ENCODE data around the gene DCHS2.

The DCHS2 gene, protein sequence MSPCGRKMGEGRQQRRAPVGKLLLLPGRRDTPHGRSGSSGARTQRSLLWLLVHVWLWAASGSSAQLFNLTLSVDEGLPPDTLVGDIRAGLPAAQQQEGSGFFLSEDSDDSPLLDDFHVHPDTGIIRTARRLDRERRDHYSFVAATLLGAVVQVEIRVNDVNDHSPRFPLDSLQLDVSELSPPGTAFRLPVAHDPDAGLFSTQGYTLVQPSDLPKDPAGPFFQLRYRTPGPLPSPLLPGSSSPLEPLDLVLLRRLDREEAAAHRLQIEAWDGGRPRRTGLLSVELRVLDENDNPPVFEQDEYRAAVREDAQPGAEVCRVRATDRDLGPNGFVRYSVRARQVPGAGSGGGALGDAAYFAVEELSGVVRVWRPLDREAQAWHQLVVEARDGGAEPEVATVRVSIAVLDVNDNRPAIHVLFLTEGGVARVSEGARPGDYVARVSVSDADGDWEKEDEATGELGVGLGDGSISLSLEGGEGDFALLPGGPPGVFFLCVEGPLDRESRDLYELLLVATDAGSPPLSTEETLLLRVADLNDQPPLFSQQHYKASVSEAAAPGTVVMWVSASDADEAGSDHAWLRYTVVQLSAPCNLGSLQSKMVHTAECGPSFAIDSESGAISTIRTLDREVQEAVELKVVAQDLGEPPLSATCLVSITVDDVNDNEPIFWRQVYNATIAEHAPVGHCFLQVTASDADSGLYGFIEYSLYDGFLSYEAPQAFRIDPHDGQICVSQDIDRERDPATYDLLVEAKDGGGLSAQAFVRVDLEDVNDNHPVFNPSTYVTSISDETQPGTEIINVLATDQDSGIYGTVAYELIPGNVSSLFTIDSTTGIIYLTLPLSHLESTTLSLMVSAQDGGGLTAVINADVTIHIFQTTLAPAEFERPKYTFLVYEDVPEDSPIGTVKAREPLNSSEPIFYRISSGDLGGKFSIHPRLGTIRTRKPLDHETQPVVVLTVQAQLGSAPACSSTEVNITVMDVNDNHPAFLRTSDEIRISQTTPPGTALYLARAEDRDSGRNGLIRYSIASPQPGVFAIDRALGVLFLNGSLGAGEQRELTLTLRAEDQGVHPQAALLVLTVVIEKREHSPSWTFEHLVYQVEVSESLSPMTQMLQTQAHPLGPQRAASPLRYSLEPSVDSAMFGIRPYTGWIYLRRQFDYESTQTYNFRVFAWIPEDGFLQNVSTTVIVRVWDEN (N-terminal part only)

DNA sequence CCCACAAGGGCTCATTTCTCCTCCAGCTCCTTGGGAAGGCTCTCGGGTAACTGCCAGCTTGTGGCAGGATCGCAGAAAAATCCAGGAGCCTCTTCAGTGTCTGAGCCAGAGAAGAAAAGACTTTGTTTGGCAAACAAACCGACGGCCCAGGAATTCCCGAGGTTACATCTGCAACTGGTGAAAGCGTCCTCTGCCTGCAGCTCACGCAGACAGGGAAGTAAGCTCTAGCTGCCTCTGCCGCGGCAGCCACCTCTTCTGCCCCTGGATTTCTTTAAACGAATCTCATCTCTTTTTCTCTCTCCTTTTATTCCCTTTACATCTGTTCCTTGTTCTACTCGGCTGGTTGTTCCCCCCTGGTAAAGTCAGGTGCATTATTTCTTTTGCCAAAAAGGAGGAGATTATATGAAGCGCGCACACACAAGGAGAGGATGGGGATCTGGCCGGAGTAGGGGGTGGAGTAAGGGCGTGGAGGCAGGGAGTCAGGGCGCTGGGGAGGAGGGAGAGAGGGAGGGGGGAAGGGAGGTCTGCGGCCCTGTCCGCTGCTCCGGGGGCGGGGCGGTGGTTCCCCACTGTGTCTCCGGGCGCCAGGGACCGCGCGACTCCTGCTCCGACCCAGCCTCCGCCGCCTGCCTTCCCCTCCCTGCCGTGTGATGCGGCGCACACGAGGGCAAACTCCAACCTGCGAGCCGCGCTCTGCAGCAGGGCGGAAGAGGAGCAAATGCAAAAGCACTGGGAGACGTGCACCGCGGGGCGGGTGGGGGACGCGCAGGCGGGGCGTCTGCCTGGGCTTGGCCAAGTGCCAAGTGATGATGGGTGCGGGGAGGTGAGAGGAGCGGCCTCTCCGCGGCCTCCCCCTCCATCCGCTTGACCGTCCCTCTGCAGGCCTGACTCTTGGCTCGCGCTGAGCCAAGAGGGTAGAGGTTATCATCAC lies at the start of gene DCHS2:
Gene DCHS2 (minus strand): TSS at position 459 of the 931 bp plus-strand sequence. CDS start 444 bp downstream, at position 15.
- DNase-seq = no peak

DNA sequence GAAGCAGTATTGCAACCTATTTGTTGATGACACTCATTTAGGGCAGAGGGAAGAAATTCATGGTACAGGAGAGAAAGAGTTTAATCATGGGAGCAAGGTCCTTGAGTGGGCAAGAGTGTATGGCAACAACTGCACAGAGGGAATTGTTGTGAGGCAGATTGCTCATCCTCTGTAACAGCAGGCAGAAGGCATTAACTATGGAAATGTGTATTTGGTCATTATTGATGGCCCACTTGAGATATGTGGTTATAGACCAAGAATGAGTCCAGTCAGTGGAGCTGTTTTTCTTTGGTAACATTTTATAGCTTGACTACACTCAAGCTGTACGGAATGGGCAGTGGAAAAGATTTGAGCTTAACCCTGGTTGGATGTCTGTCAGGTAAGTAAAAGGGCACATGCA lies 42.7 kb upstream of the DCHS2 start:
- no peak for DNase-seq

DNA sequence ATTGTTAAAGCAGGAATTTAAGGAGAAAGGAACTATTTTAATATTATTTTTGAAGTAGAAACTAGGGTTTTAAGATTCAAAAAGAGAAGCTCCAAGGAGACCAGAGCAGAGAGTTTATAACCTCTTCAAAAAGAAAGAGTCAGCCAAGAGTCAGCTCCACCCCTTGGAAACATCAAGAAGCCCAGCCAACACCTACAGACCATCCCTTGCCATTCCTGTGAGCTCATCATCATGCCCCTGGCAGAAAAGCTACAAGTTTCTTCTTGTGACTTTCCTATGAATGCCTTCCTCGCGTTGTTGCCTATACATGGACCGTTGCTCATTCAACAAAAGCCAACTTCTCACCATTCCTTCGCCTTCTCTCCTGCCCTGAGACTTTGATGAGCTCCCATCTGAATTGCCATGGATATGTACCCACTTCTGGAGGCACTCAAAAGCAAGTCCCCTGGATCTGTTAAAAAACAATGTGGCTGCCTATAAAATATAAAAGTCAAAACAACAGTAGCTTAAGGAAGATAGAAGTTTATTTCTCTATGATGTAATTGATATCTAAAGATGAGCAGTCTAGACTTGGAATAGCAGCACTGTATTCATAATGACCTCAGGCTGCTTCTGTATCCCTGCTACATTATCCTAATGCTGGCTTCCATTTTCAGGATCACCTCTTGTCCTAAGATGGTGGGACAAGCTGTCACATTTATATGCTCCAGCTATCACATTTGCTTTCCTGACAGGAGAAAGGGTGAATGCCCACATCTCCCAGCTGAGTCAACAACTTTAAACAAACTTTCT lies 38.3 kb upstream of the DCHS2 start:
- no peak for DNase-seq

DNA sequence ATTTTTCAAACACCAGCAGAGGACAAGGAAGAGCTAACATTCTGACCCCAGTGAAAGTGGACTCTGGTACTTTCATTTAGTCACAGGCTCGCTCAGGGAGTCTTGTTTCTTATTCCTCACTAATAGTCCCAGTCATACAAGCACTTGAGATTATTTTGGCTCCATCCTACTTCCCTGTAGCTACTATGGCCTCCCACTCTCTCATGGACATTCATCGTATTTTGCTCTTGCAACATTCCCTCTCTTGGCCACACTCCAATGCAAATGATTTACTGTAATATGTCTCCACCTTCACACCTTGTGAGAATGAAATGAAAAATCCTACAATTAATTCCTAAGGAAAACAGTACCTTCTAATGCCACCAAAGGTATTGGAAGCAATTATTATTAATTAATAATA lies 37.3 kb upstream of the DCHS2 start:
- no peak for DNase-seq

DNA sequence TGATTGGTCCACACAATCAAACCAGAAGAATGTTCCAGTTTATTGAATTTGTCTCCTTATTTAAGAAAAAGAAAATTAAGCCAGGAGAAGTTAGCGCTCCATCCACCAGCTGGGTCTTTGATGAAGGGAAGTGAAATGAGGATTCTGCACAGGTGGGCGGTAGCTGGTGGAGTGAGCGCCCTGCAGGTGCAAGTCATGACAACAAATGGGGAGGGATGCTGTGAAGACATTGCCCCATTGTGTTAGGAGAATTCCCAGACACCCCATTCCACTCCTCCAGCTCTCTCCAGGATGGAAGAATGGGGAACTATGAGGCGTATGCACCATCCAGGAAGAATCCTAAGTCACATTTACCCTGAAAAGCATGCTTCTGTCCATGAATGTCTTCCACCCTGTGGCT lies 35.7 kb upstream of the DCHS2 start:
- DNase-seq = no peak

DNA sequence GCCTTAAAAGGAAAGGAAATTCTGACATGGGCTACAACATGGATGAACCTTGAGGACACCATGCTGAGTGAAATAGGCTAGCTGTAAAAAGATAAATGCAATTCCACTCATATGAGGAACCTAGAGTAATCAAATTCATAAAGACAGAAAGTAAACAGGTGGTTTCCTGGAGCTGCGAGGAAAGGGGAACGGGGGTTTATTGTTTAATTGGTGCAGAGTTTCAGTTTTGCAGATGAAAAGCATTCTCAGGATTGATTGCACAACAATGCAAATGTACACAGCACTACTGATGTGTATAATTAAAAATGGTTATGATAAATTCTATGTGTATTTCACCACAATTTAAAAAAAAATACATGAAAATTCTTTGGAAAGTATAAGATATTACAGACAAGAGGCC lies 34.6 kb upstream of the DCHS2 start:
- DNase-seq = peak; percentile 80

DNA sequence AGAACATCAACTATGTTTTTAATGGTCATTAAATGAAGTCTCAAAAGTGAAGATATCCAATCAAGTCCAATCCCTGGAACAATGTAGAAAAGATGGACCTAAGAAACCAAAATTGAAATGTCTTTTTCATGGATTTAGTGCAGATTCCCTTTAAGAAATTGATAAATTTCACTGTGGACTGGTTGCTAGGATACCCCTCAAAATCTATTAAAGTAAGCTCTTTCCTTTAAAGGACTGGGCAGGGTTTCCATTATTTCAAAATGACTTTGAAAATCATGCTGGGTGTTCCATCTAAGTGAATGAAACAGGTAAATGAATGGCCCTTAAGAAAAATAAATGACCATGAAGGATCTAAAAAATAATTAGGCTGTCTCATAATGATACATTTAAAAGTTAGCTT lies 30.0 kb upstream of the DCHS2 start:
- DNase-seq = no peak

DNA sequence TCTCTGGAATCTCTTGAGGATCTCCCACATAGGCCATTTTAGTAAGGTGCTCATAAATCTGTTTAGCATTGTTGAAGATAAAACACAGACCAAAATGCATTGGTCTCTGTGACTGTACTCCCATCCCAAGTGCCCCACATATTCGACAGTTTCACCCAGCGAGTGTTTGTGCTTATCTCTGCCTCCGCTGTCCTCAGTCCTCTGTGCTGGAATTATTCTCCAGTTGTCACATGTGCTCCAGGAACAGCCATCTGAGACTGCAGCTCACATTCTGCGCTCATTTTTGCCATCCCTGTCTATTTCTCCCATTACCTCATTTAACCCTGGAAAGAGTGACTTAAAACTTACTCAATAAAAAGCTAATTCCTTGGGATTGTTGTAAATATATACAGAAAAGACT lies 27.6 kb upstream of the DCHS2 start:
- DNase-seq = no peak

DNA sequence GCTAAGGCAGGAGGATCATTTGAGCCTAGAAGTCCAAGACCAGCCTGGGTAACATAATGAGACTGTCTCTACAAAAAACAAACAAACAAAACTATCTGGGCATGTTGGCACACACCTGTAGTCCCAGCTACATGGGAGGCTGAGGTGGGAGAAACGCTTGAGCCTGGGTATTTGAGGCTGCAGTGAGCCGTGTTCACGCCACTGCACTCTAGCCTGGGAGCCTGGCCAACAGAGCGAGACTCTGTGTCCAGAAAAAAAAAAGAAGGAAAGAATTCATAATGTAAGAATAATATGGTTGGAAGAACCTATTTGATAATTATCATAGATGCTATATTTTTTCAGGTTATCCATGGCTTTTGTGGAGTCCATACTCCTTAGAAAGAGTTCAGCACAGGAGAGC lies 26.0 kb upstream of the DCHS2 start:
- no peak for DNase-seq

DNA sequence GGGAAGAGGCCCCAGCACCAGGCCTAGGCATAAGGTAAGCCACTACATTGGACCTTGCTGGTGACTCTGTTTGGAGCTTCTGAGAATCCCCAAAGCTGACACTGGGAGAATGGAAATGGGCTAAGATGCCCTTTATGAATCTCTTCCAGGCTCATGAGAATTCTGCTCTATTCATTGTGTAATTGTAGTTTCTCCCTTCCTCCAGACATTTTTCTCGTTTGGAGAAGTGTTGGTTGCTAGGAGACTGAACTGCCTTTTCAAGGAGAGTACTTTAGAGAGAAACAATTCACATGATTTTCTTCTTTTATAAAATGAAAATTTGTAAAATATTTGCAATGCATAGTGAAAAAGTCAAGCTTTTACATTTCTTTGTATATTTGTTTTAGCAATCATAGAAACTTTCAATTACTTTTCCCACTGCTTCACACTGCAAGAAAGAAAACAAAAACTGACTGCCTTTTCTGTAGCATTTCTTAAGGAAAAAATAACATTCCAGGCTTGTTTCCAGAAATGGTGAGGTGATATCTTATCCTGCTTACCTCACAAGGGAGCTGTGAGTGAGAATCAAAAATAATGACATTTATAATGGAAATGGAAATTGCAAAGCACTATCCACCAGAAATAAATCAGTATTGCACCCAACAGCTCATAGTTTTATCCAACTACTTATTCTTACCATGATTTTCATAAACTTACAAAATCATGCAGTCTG lies 24.9 kb upstream of the DCHS2 start:
- no peak for DNase-seq

DNA sequence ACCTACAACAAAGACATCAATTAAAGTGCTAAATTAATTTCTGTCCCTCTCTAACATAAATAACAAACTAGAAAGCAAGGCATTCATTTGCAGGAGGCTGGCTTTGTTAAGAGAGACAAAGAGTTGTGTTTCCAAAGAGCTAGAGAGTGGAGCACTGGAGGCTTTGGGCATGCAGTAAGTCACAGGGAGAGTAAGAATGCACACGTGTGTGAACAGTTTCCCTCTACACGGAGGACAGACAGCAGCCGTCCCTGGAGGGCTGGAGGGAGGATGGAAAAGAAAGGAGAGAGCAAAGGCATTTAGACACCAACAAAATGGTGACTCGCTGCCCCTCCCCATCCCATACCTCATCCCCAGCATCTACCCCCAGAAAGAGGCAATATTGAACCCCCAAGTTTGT lies 20.4 kb upstream of the DCHS2 start:
- no peak for DNase-seq

DNA sequence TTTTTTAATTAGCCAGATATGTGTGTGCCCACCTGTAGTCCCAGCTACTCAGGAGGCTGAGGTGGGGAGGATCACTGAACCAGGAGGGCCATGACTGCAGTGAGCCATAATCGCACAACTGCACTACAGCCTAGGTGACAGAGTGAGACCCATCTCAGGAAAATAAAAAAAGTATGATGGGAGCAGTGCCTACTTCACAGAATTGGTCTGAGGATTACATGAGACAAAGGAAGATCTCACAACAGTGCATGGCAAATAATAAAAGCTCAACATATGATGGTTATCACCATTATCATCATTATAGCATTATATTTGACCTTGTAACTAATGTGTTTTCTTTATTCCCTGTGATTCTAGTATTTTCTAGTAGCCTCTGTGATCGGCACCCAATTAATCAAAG lies 19.9 kb upstream of the DCHS2 start:
- no peak for DNase-seq

DNA sequence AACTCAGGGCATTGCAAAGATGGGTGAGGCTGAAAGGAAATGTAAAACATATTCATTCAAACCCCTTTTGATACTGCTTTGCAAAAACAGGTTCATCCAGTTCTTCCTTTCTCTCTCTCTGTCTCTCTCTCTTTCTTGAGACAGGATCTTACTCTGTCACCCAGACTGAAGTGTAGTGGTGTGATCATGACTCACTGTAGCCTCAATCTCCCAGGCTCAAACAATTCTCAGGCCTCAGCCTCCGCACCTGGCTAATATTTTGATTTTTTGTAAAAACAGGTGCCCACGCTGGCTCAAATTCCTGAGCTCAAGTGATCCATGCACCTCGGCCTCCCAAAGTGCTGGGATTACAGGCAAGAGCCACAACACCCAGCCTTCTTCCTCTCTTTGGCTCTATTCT lies 15.6 kb upstream of the DCHS2 start:
- DNase-seq = no peak

DNA sequence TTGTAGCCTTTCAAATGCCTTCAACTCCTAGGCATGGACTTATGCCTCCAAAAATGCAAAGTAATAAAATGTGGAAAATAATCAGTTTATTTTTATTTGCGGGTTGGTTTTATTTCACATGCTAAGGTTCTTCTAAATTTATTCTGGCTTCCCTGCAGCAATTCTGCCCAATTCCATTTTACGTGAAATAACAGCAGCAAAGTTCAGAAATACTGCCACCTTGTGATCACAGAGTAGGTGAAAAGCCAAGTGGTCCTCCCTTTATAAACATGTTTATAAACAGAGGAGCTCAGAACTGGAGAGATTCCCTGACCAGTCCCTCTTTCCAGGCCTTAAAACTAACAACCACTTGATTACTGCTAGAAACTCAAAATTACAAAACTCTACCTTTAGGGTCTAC lies 14.7 kb upstream of the DCHS2 start:
- DNase-seq = peak; percentile 3

DNA sequence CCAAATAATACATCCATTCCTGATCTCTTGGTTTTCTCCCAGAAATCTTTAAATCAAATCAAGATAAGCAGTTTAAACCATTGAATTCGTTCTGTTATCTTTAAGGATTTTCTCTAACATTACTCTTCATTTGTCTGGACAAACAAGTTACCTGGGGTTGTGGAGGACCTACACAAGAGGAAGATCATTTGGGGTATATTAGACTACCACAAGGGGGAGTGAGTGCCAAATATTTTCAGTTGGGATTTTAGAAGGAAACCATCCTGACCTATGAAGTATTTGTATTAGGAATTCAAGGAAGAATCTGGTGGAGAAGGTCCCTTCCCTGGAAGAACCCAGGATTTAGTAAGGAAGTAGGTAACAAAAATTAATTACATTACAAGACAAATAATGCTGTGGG lies 12.0 kb upstream of the DCHS2 start:
- DNase-seq = no peak

DNA sequence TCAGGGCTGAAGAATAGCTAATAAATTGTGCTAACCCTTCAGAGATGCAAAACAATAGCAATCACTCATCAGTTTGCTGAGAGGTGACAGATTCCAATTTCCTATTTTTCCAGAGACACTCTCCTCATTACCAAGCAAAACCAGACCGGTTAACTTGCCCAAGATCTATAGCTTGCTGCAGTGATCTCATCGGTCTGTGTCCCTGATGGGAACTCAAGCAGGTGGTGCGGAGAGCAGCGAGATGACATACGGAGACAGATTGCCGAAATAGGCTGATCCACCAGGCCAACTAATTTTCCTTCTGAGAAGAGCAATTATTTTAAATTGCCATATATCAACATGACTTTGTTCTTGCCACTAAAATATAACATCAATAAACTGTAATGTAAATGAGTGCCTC lies 10.5 kb upstream of the DCHS2 start:
- no peak for DNase-seq

DNA sequence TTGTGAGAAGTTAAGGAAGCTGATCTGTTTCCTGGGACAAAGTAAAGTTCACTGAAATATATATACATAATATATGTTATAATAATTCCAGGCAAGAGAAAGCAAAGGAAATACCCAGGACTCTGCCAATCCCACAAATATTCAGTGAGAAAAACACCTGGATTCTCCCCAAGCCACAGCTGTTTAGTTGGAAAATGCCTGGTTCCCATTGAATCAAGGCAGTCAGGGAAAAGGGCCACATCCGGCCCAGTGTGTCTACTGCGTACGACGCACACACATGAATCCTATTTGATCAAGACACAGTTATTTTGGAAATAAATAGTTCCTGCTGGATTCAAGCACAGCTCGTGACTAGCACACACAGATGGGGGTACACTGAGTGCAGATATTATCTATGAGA lies 6.3 kb upstream of the DCHS2 start:
- no peak for DNase-seq

DNA sequence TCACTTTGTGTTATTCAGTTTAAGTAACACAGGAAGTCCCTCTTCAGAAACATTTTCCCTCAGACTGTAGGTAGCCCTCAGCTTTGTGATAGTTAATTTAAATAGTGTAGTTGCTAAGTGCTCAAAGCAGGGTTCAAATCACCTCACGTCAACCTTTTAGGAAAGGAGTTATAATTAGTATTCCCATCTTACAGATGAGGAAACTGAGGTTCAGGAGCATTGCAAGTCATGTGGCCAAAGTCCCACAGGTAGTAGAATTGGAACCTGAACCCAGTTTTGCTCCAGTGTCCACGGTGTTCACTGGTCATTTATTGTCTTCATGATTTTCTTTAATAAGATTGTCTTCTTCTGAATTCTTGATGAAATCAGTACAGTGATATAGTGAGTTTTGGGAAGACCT lies 4.3 kb upstream of the DCHS2 start:
- no peak for DNase-seq

DNA sequence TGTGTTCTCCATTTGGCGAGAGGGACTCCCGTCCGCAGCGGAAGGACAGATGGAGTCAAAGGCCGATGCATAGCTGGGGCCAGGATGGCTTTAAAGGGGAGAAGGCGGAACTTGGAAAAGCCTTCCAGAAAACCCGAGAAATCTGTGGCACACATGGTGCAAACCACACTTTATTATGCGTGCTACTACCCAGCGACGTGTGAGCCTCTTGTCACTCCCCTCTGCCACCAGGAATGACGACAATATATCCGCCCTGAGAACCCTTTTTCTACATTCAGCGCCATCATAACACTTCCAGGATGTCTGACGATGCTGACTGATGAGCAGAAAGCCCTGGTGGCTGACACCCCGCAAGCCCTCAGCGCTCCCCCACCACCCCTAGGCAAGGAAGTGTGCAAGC lies 689 bp upstream of the DCHS2 start:
- DNase-seq = no peak

DNA sequence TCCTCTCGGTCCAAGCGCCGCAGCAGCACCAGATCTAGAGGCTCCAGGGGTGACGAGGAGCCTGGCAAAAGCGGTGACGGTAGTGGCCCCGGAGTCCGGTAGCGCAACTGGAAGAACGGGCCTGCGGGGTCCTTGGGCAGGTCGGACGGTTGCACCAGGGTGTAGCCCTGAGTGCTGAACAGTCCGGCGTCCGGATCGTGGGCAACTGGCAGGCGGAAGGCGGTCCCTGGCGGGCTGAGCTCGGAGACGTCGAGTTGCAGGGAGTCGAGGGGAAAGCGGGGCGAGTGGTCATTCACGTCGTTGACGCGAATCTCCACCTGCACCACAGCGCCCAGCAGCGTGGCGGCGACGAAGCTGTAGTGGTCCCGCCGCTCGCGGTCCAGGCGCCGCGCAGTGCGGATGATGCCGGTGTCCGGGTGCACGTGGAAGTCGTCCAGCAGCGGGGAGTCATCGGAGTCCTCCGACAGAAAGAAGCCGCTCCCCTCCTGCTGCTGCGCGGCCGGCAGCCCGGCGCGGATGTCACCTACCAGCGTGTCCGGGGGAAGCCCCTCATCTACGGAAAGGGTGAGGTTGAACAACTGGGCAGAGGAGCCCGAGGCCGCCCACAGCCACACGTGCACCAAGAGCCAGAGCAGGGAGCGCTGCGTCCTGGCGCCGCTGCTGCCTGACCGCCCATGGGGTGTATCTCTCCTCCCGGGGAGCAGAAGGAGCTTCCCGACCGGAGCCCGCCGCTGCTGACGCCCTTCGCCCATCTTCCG lies 837 bp downstream of the DCHS2 start:
- no peak for DNase-seq

Measured in MV-4-11 (cell line).